AG09319 (cell line): Measurements from ENCODE around the gene TAAR6.

Source experiments
- DNase-seq: peaks from one replicate; pipeline ENCODE4 v3.0.0-alpha.2; 2010; ENCODE audit warnings: low read depth; ENCODE audit errors: extremely low read depth
- CTCF ChIP-seq: IDR thresholded peaks from 2 replicates; pipeline ENCODE4 v1.5.1; 2011; ENCODE audit warnings: low read depth, mild to moderate bottlenecking, inconsistent platforms, low read length, moderate library complexity

The TAAR6 gene

DNA sequence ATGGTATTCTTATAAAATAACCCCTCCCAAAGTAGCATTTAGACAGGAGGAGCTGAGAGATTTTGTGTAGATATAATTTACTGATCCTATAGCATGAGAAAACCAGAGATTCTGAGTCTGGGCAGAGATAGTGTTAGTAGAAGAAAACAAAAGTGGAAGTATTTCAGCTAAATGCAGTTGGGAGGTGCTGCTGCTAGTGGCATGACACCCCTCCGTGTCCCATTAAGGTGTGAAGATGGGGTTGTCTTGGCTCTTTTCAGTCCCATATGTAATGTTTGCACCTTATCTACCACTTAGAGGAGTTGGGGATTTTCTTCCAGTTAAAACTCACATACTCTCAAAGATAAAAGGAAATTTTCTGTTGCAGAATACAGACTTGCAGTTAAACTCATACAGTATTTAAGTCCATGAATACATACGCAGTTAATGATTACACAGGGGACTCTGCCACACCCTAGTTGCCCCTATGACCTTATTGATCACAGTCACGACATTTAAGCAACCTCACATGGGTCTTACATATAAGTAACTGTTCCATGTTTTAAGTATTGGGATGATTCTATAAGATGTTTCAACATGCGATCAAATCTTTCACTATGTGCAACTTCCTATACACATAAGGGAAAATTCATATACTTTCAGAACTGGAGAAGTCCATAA, 42.5 kb downstream of the TAAR6 start:
- DNase-seq, result no peak
- no peak for TF ChIP-seq CTCF

DNA sequence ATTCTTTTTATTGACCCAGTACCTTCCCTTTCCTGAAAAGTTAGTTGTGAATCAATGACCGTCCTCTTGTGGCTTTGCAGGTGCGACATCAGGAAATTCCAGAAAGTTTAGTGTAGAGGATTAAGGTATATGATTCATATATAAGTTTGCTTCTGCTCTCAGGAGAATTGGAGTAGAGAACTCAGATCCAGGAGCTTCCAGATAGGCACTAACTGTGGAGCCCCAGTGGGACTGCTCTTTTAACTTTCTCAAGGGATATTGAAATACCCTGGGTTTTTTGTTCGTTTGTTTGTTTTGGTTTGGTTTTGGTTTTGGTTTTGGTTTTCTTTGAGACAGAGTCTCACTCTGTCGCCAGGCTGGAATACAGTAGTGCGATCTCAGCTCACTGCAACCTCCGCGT, 44.4 kb downstream of the TAAR6 start:
- DNase-seq, result no peak
- no peak for TF ChIP-seq CTCF

GRCh38 chr6:132616677-132617076, 46.6 kb downstream of the TAAR6 start:
- no peak for TF ChIP-seq CTCF
- DNase-seq, result no peak
